ENCODE data around the gene LHFPL6. TPM values are rescaled to one million over a fixed set of nuclear protein-coding genes. Genes with fewer than 3 reads are reported as not detected.

LHFPL6 gene
- total and polyA plus RNA-seq, 9 of the 15 experiments (the other 6 are each of a cell fraction or from before 2014, with no cell fraction given): 0.18 TPM; not detected in 8

DNA sequence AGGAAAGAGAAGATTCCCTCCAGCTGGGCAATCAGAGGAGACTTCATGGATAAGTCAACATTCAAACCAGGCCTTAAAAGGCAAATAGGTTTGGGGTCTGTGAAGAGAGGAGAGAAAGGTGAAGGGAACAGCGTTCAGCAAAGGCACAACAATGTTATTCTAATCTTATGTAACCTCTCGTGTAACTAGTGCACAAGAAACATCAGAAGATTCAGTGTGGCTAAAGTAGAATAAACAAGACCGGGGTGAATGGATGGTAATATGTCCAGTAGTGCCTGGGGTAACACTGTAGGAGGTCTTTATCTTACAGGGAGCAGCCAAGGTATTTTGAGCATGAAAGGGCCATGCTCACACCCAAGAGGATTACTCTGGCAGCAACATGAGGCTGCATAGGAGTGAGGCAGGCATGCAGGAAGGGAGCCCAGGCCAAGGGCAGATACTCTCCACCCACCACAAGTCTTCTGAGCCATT lies 24.1 kb downstream of the LHFPL6 start:
- no peak for ATAC-seq
- H3K36me3 ChIP-seq (ENCODE audit: control insufficient read depth, insufficient read depth, low read length): no peaks in the 10 kb centered on the region
- H2AFZ ChIP-seq (ENCODE audit: low read depth, low read length): no peak overlapping the region
- DNase-seq (ENCODE audit: extremely low read depth in 1 of 4, low spot score in 3 of 4): no peak
- no peaks in the 10 kb centered on the region for H3K79me2 ChIP-seq (ENCODE audit: control insufficient read depth, insufficient read depth, low read length)
- H3K9ac ChIP-seq (ENCODE audit: insufficient read depth in 1 of 2, low read depth in 2 of 2, low read length in 2 of 2): no peak overlapping the region
- FAIRE-seq: no peak
- H3K4me2 ChIP-seq (ENCODE audit: insufficient read depth, low read length): no peak overlapping the region
- CTCF ChIA-PET (ENCODE audit: low intra/inter-chr PET ratio): no interaction called here
- no peaks in the 10 kb centered on the region for H4K20me1 ChIP-seq (replicated peaks; ENCODE audit: control insufficient read depth, insufficient read depth, low read length)
- no TSS peak for BruUV-seq (replicated peaks)
- no peak overlapping the region for H3K4me3 ChIP-seq
- intact Hi-C loops (cut with micrococcal nuclease): no loop called here
- WGBS (ENCODE audit: insufficient coverage, low coverage, missing lambda C conversion rate): 0% methylated on average over 3 of the region's 3 CpGs
- no peak for TF ChIP-seq HDAC2 (IDR thresholded peaks at IDR 0.05)
- no peak for TF ChIP-seq NR2C1 (IDR thresholded peaks at IDR 0.05)
- TF ChIP-seq NR2C1 (tag; IDR thresholded peaks at IDR 0.05): no peak
- TF ChIP-seq ZNF431 (CRISPR knock-in tag; IDR thresholded peaks at IDR 0.05): no peak
- no peak for TF ChIP-seq CC2D1A (IDR thresholded peaks at IDR 0.05)
- TF ChIP-seq, protein P1, sequence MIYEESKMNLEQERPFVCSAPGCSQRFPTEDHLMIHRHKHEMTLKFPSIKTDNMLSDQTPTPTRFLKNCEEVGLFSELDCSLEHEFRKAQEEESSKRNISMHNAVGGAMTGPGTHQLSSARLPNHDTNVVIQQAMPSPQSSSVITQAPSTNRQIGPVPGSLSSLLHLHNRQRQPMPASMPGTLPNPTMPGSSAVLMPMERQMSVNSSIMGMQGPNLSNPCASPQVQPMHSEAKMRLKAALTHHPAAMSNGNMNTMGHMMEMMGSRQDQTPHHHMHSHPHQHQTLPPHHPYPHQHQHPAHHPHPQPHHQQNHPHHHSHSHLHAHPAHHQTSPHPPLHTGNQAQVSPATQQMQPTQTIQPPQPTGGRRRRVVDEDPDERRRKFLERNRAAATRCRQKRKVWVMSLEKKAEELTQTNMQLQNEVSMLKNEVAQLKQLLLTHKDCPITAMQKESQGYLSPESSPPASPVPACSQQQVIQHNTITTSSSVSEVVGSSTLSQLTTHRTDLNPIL (CRISPR knock-in tag; IDR thresholded peaks at IDR 0.05): no peak
- no peak for TF ChIP-seq ASH1L (IDR thresholded peaks at IDR 0.05; ENCODE audit: borderline replicate concordance, low read depth, partially characterized antibody)
- no peak for TF ChIP-seq ZBTB8A (IDR thresholded peaks at IDR 0.05; ENCODE audit: partially characterized antibody)
- TF ChIP-seq PYGO2 (tag; IDR thresholded peaks at IDR 0.05): no peak
- no peak for TF ChIP-seq ZNF239 (CRISPR knock-in tag; IDR thresholded peaks at IDR 0.05)
- no peak for TF ChIP-seq POLR2H (tag; IDR thresholded peaks at IDR 0.05; ENCODE audit: low read depth)
- TF ChIP-seq BHLHE40 (IDR thresholded peaks at IDR 0.05; ENCODE audit: low read length): no peak
- TF ChIP-seq, protein P2, sequence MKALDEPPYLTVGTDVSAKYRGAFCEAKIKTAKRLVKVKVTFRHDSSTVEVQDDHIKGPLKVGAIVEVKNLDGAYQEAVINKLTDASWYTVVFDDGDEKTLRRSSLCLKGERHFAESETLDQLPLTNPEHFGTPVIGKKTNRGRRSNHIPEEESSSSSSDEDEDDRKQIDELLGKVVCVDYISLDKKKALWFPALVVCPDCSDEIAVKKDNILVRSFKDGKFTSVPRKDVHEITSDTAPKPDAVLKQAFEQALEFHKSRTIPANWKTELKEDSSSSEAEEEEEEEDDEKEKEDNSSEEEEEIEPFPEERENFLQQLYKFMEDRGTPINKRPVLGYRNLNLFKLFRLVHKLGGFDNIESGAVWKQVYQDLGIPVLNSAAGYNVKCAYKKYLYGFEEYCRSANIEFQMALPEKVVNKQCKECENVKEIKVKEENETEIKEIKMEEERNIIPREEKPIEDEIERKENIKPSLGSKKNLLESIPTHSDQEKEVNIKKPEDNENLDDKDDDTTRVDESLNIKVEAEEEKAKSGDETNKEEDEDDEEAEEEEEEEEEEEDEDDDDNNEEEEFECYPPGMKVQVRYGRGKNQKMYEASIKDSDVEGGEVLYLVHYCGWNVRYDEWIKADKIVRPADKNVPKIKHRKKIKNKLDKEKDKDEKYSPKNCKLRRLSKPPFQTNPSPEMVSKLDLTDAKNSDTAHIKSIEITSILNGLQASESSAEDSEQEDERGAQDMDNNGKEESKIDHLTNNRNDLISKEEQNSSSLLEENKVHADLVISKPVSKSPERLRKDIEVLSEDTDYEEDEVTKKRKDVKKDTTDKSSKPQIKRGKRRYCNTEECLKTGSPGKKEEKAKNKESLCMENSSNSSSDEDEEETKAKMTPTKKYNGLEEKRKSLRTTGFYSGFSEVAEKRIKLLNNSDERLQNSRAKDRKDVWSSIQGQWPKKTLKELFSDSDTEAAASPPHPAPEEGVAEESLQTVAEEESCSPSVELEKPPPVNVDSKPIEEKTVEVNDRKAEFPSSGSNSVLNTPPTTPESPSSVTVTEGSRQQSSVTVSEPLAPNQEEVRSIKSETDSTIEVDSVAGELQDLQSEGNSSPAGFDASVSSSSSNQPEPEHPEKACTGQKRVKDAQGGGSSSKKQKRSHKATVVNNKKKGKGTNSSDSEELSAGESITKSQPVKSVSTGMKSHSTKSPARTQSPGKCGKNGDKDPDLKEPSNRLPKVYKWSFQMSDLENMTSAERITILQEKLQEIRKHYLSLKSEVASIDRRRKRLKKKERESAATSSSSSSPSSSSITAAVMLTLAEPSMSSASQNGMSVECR (CRISPR knock-in tag; IDR thresholded peaks at IDR 0.05): no peak
- no peaks in the 10 kb centered on the region for H3K9me1 ChIP-seq (ENCODE audit: control insufficient read depth, insufficient read depth, low read length)
- no peak overlapping the region for H3K27ac ChIP-seq (ENCODE audit: extremely low read depth, low read depth, low read length)
- no peaks in the 10 kb centered on the region for H3K27me3 ChIP-seq (ENCODE audit: control insufficient read depth in 2 of 2, insufficient read depth in 2 of 2, low read length in 2 of 2)
- no peaks in the 10 kb centered on the region for H3K4me1 ChIP-seq (replicated peaks in 1 of 2; ENCODE audit: control insufficient read depth in 2 of 2, insufficient read depth in 2 of 2, low read length in 2 of 2)
- POLR2A ChIA-PET: no interaction called here
- in situ Hi-C loops (cut with MboI): no loop called here
- H3K9me3 ChIP-seq (replicated peaks; ENCODE audit: control insufficient read depth, insufficient read depth, low read depth, low read length): no peaks in the 10 kb centered on the region
